ENCODE data around the gene COQ2. TPM values are rescaled to one million over a fixed set of nuclear protein-coding genes. Genes with fewer than 3 reads are reported as not detected.

Gene COQ2
- total RNA-seq, 6 donors from 2014 or later: 8.8 to 18.8 (median 15.1) TPM

- TF ChIP-seq POLR2AphosphoS5 (IDR thresholded peaks at IDR 0.05) (peak in 1 of 2 donors; percentile 15), CTCF (IDR thresholded peaks at IDR 0.05) (no peak), EP300 (IDR thresholded peaks at IDR 0.05) (peak in 1 of 4 donors; percentile 5), POLR2A (IDR thresholded peaks at IDR 0.05) (peak in 2 of 4 donors; percentile 16 to 17)
- DNase-seq (peak in 1 of 2 donors; percentile 56), ATAC-seq (ENCODE audit: low FRiP score in 2 of 2) (peak; percentile 80 to 84)
- H3K27ac ChIP-seq: peak overlapping the region; percentile 73 to 79 (median 76)
- peaks cover 12 to 34% (median 26%) of the 10 kb centered on the region in 4 donors for H3K4me1 ChIP-seq
- H3K36me3 ChIP-seq: no peaks in the 10 kb centered on the region
- H3K9me3 ChIP-seq: no peaks in the 10 kb centered on the region
- WGBS, 2 donors: 49 to 55% methylated on average over 8 of the region's 8 CpGs
- no peaks in the 10 kb centered on the region for H3K27me3 ChIP-seq
- no peak overlapping the region for H3K4me3 ChIP-seq
Measured at GRCh38 chr4:83217721-83218522, 66.7 kb downstream of the COQ2 start.

DNA sequence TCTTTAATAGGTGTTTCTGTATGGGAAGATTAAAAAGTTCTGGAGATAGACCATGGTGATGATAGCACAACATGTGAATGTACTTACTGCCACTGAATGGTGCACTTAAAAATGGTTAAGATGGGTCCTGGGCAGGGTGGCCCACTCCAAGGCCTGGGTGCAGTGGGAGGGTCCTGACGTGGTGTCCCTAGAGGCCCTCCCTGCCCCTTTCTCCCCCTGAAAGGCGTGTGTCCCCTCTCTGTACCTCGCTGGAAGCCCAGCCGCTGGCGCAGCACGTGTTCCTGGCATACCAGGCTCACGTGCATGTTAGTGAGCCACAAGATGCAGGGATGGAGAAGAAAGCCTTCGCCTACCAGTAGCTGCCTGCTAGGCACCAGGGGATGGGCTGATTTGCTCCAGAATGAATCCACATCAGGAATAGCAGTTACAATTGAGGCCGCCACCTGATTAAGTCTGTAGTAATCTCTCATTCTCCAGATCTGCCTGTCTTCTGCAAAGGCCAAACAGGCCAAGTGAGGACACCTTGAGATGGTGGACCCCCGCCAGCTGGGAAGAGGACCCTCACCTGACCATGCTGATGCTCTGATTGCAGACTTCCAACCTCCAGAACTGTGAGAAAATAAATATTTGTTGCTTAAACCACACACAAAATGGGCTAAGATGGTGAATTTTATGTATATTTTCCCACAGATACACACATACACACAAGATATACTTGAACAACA lies 67.5 kb downstream of the COQ2 start:
- TF ChIP-seq POLR2AphosphoS5 (IDR thresholded peaks at IDR 0.05): no peak
- no peak for TF ChIP-seq POLR2A (IDR thresholded peaks at IDR 0.05)
- no peak for TF ChIP-seq EP300 (IDR thresholded peaks at IDR 0.05)
- no peak for TF ChIP-seq CTCF (IDR thresholded peaks at IDR 0.05)
- Histone ChIP-seq H3K4me3 (no peak overlapping the region), H3K4me1 (peaks cover 12 to 34% (median 28%) of the 10 kb centered on the region in 4 donors), H3K36me3 (no peaks in the 10 kb centered on the region), H3K9me3 (no peaks in the 10 kb centered on the region), H3K27me3 (no peaks in the 10 kb centered on the region), H3K27ac (peak overlapping the region; percentile 73 to 79 (median 76))
- 87 to 93% methylated on average over 10 of the region's 10 CpGs for WGBS, 2 donors
- DNase-seq (peak in 1 of 2 donors; percentile 34), ATAC-seq (ENCODE audit: low FRiP score in 2 of 2) (no peak)

- TF ChIP-seq POLR2A (IDR thresholded peaks at IDR 0.05) (no peak), POLR2AphosphoS5 (IDR thresholded peaks at IDR 0.05) (no peak), EP300 (IDR thresholded peaks at IDR 0.05) (no peak), CTCF (IDR thresholded peaks at IDR 0.05) (no peak)
- Histone ChIP-seq H3K36me3 (no peaks in the 10 kb centered on the region), H3K4me1 (peaks cover 9 to 23% (median 20%) of the 10 kb centered on the region in 4 donors), H3K4me3 (no peak overlapping the region), H3K27ac (no peak overlapping the region), H3K27me3 (no peaks in the 10 kb centered on the region), H3K9me3 (no peaks in the 10 kb centered on the region)
- no peak for DNase-seq
- ATAC-seq (ENCODE audit: low FRiP score in 2 of 2): no peak
Measured at GRCh38 chr4:83214079-83214478, 70.5 kb downstream of the COQ2 start.

Small RNA genes within 50 kb of the gene (small RNA-seq; reads per million reads assigned to genes)
- 0 reads per million in 4 donors for gene AC114781.3

Other genes with a start within 250 kb of the COQ2 start
- 10 to 100 TPM in 5 of 6 donors, 1 to 10 TPM in 1; 9.4 to 50.9 (median 33.3) TPM for gene COPS4, start 249.6 kb downstream of the COQ2 start, total RNA-seq
- 100 to 1,000 TPM in 1 of 6 donors, 10 to 100 TPM in 5; 28.3 to 184 (median 81.2) TPM for gene PLAC8, start 170.1 kb downstream of the COQ2 start, total RNA-seq
- gene HPSE, start 50.0 kb upstream of the COQ2 start, total RNA-seq: 1 to 10 TPM; 2.1 to 9.1 (median 5.2) TPM
- 10 to 100 TPM in 5 of 6 donors, 1 to 10 TPM in 1; 8.9 to 26.2 (median 14.6) TPM for gene HELQ, start 171.0 kb upstream of the COQ2 start, total RNA-seq
- gene MRPS18C, start 171.3 kb upstream of the COQ2 start, total RNA-seq: 10 to 100 TPM in 4 of 6 donors, 1 to 10 TPM in 2; 3.4 to 38.4 (median 22.8) TPM
- 10 to 100 TPM in 2 of 6 donors, 1 to 10 TPM in 4; 4.1 to 22.2 (median 9.1) TPM for gene ABRAXAS1, start 200.3 kb upstream of the COQ2 start, total RNA-seq